Retinal pigment epithelial cell (primary cell): Measurements from ENCODE around the gene GPR32.
"Not testable (repeated sequence)": the region's sequence is repeated elsewhere in the genome, so short reads cannot be mapped to it uniquely, and the experiment has no call there.

ENCODE experiments used
- DNase-seq: peaks from one replicate; pipeline ENCODE4 v3.0.0-alpha.2; 2010; ENCODE audit warnings: low read depth
- H3K4me3 ChIP-seq: 2 replicates; pipeline ENCODE4 v1.5.1; 2011; ENCODE audit warnings: mild to moderate bottlenecking, low read length, control low read depth, moderate library complexity
- TF ChIP-seq, protein P1 (sequence below): conservative IDR thresholded peaks from 2 replicates; pipeline ENCODE4 v1.5.1; 2011; ENCODE audit warnings: low read depth, low read length, control low read depth, inconsistent platforms

GPR32 gene

GRCh38 chr19:50749490-50749889, 20.8 kb upstream of the GPR32 start:
- TF ChIP-seq, protein P1, sequence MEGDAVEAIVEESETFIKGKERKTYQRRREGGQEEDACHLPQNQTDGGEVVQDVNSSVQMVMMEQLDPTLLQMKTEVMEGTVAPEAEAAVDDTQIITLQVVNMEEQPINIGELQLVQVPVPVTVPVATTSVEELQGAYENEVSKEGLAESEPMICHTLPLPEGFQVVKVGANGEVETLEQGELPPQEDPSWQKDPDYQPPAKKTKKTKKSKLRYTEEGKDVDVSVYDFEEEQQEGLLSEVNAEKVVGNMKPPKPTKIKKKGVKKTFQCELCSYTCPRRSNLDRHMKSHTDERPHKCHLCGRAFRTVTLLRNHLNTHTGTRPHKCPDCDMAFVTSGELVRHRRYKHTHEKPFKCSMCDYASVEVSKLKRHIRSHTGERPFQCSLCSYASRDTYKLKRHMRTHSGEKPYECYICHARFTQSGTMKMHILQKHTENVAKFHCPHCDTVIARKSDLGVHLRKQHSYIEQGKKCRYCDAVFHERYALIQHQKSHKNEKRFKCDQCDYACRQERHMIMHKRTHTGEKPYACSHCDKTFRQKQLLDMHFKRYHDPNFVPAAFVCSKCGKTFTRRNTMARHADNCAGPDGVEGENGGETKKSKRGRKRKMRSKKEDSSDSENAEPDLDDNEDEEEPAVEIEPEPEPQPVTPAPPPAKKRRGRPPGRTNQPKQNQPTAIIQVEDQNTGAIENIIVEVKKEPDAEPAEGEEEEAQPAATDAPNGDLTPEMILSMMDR = no peak

GRCh38 chr19:50750010-50750409, 20.3 kb upstream of the GPR32 start:
- H3K4me3 ChIP-seq = no peak overlapping the region
- DNase-seq = no peak
- TF ChIP-seq, protein P1 = no peak

More at GRCh38 chr19:50749490-50749889, 20.8 kb upstream of the GPR32 start:
- no peak overlapping the region for H3K4me3 ChIP-seq
- DNase-seq = no peak

DNA sequence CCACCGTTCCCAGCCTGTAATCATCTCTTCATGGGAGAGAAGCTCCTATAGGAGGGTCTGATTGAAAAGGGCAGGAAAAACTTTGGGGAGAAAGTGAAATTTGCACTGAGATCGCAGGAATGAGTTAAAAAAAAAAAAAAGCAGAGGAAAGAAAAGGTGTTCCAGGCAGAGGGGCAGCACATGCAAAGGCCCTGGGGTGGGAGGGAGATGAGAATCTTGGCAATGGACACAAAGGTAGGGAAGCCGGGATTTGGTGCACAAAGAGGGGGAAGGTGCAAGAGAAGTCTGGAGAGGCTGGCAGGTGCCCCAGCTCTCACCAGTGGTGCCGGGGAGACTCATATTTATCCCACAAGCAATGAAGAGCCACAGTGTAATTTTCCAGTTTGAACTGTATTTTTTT, 16.4 kb upstream of the GPR32 start:
- DNase-seq = no peak

GRCh38 chr19:50756244-50756643, 14.0 kb upstream of the GPR32 start:
- not testable (repeated sequence) for DNase-seq, H3K4me3 ChIP-seq

More for the DNA sequence above, 16.4 kb upstream of the GPR32 start:
- TF ChIP-seq, protein P1 = no peak
- H3K4me3 ChIP-seq = no peak overlapping the region

GRCh38 chr19:50757624-50758023, 12.6 kb upstream of the GPR32 start:
- DNase-seq = not testable (repeated sequence)

GRCh38 chr19:50759076-50759475, 11.2 kb upstream of the GPR32 start:
- not testable (repeated sequence) for DNase-seq, H3K4me3 ChIP-seq

More at GRCh38 chr19:50757624-50758023, 12.6 kb upstream of the GPR32 start:
- H3K4me3 ChIP-seq = not testable (repeated sequence)

DNA sequence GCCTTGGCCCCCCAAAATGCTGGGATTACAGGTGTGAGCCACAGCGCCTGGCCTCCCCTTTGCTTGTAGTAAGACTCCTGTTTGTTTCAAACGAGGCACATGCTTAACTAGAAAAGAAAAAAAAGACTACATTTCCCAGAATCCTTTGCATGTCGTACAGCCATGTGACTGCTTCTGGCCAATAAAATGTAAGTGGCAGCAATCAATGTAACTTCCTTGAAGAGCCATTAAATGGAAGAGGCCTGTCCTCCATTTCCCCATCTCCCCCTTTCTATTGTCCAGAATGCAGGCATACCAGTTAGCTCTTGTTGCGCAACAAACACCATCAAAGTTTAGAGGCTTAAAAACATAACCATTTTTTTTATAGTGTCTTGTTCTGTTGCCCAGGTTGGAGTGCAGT, 10.4 kb upstream of the GPR32 start:
- H3K4me3 ChIP-seq = no peak overlapping the region
- TF ChIP-seq, protein P1 = no peak
- no peak for DNase-seq

- not testable (repeated sequence) for H3K4me3 ChIP-seq, DNase-seq
Measured at GRCh38 chr19:50761501-50761900, 8.8 kb upstream of the GPR32 start.

DNA sequence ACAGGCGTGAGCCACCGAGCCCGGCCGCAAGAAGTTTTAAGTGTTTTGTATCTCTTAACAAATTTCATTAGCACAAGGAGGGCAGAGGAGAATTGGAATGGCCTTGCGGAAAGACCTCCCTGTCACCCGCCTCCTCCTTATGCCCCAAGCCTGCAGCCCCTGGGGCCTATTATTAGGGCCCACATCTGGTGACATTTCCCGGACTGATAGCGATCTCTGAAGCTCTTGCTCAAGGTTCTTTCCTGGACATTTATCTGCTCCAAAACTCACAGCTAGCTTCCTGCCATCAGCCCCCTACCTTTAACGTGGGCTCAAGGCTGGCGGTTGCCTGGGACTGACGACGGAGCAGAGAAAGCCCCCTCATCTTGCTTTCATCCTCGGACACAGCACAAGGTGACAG, 6.7 kb upstream of the GPR32 start:
- not testable (repeated sequence) for H3K4me3 ChIP-seq, DNase-seq

GRCh38 chr19:50764409-50764808, 5.9 kb upstream of the GPR32 start:
- H3K4me3 ChIP-seq = no peak overlapping the region
- DNase-seq = no peak
- TF ChIP-seq, protein P1 = no peak

- not testable (repeated sequence) for H3K4me3 ChIP-seq, DNase-seq
Measured at GRCh38 chr19:50766746-50767145, 3.5 kb upstream of the GPR32 start.

DNA sequence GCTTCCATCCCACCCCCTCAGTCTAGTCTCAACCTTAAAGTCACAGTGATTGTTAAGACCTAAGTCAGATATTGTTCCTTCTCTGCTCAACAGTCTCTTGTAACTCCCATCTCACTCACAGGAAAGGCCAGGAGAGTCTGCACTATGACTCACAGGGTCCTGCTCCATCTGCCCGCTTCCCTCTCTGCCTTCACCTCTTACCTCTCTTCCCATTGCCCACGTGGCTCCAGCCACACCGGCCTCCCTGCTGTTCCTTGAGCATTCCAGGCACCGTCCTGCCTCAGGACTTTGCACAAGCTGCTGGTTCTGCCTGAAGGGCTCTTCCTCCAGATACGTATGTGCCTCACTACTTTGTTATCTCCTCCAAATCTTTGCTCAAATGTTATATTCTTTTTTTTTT, 3.0 kb upstream of the GPR32 start:
- not testable (repeated sequence) for H3K4me3 ChIP-seq, DNase-seq
